ENCODE measurements around the gene IRGM.

IRGM gene

GRCh38 chr5:150895431-150896428 lies 49.4 kb downstream of the IRGM start:
- no peak for DNase-seq (ENCODE audit: low spot score)

Data from ecto neural progenitor cell (in vitro differentiated cells).